Fibroblast of skin of right biceps (primary cell): ENCODE measurements around the gene CDH1.

ENCODE experiments used
- DNase-seq: peaks from one replicate; pipeline ENCODE4 v3.0.0-alpha.2; 2013

CDH1 gene

DNA sequence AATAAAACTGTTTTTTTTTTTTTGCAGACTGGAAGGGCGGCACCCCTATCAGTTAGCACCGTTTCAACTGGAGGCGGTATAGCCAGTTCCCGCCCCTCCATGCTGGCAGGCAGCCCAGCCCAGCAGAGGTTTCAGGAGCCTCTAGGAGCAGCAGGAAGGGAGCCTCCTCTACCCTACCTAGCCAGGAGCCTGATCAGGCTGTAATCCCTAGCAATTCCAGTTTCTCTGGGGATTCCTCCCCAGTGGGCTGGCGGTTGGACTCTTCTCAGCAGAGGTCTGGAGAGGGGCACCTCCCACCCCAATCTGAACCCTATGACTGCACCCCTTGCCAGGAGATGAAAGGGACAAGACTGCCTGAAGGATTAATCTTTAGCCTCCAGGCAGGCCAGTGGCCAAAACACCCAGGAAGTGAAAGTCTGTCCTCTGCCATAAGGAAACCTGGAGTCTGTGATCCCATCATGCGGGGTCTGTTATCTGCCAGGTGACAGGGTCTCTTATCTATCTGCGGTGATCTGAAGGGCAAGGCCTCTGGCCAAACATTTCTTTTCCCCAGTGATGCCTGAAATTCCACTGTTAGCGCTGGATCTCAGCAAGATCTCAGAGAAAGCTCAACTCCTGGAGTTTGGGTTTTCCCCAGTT lies 4.9 kb upstream of the CDH1 start:
- DNase-seq, result peak; percentile 9

GRCh38 chr16:68732741-68733399 lies 4.2 kb upstream of the CDH1 start:
- DNase-seq, result no peak

DNA sequence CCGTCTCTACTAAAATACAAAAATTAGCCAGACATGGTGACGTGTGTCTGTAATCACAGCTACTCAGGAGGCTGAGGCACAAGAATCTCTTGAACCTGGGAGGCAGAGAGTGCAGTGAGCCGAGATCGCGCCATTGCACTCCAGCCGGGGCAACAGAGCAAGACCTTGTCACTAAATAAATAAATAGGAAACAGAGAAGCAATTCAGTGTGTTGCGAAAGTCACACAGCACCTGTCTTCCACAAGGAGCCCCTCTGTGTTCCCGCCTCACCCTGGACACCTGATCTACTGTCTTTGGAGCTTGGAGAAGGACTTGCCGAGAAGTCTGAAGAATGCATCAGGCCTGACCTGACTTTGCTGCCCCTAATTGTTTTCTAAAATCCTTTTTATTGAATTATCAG lies 3.5 kb upstream of the CDH1 start:
- no peak for DNase-seq

- no peak for DNase-seq
Measured at GRCh38 chr16:68734782-68735181, 2.3 kb upstream of the CDH1 start.

- DNase-seq, result no peak
Measured at GRCh38 chr16:68736561-68736960, 531 bp upstream of the CDH1 start.

DNA sequence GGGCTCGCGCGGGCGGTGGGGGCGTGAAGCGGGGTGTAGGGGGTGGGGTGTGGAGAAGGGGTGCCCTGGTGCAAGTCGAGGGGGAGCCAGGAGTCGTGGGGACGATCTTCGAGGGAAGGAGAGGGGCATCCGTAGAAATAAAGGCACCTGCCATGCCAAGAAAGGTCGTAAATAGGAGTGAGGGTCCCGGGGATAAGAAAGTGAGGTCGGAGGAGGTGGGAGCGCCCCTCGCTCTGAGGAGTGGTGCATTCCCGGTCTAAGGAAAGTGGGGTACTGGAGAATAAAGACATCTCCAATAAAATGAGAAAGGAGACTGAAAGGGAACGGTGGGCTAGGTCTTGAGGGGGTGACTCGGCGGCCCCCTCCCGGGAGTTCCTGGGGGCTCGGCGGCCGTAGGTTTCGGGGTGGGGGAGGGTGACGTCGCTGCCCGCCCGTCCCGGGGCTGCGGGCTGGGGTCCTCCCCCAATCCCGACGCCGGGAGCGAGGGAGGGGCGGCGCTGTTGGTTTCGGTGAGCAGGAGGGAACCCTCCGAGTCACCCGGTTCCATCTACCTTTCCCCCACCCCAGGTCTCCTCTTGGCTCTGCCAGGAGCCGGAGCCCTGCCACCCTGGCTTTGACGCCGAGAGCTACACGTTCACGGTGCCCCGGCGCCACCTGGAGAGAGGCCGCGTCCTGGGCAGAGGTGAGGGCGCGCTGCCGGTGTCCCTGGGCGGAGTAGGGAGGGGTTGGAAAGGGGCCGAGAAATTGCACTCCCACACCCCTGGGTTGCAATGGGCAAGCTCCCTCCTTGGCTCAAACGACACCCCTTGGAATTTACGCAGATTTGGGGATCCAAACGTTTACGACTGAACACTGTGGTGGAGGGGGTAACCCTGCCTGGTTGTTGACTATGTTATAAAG lies 888 bp downstream of the CDH1 start:
- no peak for DNase-seq

- DNase-seq, result no peak
Measured at GRCh38 chr16:68739964-68740627, 3.0 kb downstream of the CDH1 start.

DNA sequence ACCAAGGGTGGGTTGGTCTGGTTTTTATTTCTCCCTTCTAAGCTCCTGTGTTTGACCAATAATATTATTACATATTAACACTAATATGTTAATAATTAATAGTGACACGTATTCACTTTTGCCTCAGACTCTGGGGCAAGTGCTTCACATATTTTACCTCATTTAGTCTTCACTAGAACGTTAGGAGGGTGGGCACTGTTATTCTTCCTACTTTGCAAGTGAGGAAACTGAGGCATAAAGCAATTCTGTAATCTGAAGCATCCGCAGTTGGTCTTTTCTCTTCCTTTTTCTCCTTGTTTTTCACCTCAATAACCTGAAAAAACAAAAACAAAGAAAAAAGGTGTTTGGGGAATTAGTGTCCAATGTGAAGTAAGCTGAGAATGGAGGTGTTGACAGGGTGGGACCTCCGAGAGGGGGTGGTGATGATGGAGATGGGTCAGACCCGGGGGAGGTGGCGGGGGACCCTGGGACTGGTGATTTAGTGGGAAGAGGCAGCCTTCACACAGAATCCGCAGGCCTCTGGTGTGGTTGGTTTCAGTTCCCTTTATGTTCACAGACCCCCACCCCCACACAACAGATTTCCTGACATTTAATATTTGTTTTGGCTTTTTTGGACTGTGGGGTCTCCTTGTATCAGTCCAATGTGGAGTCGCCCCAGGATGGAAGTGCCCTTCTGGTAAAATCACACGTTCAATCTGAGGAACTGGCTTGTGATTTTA lies 3.7 kb downstream of the CDH1 start:
- no peak for DNase-seq

GRCh38 chr16:68743664-68744063 lies 6.6 kb downstream of the CDH1 start:
- no peak for DNase-seq

DNA sequence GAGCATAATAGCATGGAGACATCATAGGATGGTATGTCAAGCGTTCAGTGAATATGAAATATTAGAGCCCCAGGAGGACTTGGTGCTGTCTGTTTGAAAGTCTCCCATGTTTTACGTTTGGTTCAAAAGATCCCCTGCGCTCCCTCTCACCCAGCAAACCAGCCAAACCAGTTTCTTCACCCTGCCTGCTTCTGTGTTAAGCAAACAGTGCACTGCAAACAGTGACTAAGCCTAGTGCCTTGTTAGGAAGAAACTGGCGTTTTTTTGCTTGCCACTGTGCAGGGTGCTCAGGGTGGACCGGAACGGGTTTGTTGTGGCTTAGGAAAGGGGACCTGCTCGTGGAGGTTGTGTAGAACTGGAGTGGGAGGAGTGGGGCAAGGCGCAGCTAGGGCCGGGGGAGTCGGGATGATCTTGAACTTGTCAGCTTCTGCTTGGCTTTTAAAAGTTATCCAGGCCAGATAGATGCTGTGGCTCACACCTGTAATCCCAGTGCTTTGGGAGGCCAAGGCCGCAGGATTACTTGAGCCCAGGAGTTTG lies 7.7 kb downstream of the CDH1 start:
- no peak for DNase-seq

- no peak for DNase-seq
Measured at GRCh38 chr16:68746951-68747350, 9.9 kb downstream of the CDH1 start.

- no peak for DNase-seq
Measured at GRCh38 chr16:68749432-68749831, 12.3 kb downstream of the CDH1 start.

DNA sequence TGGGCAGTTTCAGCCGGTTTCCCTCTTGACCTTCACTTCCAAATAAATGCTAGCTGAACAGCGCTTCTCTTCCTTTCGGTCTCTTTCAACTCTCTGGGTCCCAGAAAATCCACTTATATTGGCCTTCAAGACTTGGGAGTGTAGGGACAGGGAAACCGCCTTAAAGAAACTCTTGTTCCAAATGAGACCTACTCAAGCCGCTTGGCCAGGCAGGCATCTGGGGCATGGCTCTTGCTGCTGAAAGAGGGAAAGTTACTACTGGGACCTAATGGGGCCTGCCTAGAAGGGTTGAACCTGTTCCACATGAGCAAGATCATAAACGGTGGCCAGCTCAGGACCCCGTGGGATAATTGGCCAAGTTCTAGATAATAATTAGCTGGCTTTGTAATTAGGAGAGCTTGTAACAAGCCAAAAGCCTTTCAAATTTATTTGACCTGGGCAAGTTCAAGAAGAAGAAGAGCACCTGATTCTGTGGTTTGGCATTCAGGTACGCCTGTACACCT lies 13.2 kb downstream of the CDH1 start:
- no peak for DNase-seq

GRCh38 chr16:68751160-68751559 lies 14.1 kb downstream of the CDH1 start:
- DNase-seq, result no peak

- no peak for DNase-seq
Measured at GRCh38 chr16:68752602-68753001, 15.5 kb downstream of the CDH1 start.

- no peak for DNase-seq
Measured at GRCh38 chr16:68754084-68754792, 17.1 kb downstream of the CDH1 start.

GRCh38 chr16:68756239-68756915 lies 19.3 kb downstream of the CDH1 start:
- DNase-seq, result no peak

- DNase-seq, result no peak
Measured at GRCh38 chr16:68757625-68757935, 20.5 kb downstream of the CDH1 start.

DNA sequence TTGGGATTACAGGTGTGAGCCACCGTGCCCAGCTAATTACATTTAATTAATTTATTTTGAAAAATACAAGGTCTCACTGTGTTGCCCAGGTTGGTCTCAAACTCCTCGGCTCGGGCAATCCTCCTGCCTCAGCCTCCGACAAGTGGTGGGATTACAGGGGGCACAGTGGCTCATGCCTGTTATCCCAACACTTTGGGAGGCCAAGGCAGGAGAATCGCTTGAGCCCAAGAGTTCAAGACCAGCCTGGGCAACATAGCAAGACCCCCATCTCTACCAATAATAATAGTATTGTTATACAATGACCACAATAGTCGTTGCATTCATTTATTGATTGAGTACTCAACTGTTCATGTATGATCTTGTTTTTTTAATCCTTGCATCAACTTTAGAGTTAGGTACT lies 22.0 kb downstream of the CDH1 start:
- DNase-seq, result no peak

GRCh38 chr16:68760671-68761275 lies 23.7 kb downstream of the CDH1 start:
- peak; percentile 45 for DNase-seq
